HS-27A (cell line): ENCODE measurements around the gene EXOSC3.
"Not testable (repeated sequence)": the region's sequence is repeated elsewhere in the genome, so short reads cannot be mapped to it uniquely, and the experiment has no call there.

Source experiments
- DNase-seq: peaks from one replicate; pipeline ENCODE4 v3.0.0-alpha.2; 2012; ENCODE audit warnings: low read depth, missing footprints

Gene EXOSC3

DNA sequence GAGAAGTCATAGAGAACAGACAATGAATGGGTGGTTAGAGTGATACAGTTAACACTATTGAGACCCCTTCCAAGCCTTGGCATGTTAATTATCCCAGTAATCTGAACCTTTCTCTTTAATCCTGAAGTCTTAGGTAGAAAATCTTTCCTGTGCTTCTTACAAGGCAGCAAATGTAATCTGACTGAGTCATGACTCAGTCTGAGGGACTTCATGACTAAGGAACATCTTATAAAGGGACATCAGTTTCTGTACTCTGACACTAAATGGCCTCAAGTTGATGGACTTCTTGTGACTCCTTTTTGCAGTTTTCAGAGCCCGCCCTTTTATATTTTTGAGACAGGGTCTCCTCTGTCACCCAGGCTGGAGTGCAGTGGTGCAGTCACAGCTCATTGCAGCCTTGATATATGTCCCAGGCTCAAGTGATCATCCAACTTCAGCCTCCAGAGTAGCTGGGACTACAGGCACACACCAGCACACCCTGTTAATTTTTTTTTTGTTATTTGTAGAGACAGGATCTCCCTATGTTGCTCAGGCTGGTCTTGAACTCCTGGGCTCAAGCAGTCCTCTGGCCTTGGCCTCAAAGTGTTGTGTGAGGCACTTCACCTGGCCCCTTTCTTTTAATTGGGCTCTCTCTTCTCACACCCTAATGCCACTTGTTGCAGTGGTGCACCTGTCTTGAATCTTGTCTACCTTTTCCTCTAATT, 9.5 kb downstream of the EXOSC3 start:
- DNase-seq, result no peak

DNA sequence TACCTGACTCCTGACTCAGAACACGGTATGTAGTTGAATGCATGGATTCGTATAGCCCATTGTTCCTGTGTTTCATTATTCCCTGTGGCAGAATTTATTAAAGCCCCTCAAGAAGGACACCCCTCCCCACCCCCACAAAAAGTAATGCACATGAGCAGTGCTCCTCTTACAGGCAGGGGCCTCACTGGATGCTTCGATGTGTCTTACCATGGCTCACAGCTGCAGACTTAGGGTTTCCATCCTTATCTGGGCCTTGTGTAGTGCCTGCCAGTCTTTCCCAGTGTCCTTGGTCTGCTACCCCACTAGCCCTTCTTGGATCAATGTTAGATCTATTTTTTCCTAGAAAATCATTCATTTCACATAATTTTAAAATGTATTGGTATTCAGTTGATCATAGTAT, 14.9 kb downstream of the EXOSC3 start:
- no peak for DNase-seq

DNA sequence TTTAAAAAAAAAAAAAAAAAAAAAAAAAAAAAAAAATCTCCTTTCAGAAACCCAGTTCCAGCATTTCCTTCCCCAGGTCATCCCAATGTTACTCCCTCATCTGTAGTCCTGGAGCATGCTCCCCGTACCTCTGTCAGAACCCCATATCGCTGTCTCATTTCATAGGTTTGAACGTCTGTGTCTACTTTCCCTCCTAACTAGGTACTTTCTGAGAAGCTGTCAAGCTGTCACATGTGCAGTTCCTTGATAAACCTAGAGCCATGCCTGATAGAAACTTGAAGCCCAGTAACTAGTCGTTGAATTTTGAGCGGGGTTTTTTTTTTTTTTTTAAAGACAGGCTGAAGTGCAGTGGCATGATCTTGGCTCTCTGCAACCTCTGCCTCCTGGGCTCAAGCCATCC, 15.6 kb downstream of the EXOSC3 start:
- DNase-seq, result no peak

DNA sequence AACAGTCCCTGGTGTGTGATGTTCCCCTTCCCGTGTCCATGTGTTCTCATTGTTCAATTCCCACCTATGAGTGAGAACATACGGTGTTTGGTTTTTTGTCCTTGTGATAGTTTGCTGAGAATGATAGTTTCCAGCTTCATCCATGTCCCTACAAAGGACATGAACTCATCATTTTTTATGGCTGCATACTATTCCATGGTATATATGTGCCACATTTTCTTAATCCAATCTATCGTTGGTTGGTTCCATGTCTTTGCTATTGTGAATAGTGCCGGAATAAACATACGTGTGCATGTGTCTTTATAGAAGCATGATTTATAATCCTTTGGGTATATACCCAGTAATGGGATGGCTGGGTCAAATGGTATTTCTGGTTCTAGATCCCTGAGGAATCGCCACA, 19.6 kb downstream of the EXOSC3 start:
- DNase-seq, result not testable (repeated sequence)

DNA sequence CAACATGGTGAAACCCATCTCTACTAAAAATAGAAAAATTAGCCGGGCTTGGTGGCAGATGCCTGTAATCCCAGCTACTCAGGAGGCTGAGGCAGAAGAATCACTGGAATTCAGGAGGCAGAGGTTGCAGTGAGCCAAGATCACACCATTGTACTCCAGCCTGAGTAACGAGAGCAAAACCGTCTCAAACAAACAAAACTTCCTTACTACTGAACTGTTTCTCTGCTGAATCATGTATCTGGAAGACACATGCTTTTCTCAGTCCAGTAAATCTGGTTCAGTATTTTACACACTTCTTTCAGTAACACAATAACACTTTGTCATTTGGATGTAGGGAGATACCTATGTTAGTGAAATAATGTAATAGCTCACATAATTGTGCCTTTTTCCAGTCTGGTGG, 23.4 kb downstream of the EXOSC3 start:
- no peak for DNase-seq

DNA sequence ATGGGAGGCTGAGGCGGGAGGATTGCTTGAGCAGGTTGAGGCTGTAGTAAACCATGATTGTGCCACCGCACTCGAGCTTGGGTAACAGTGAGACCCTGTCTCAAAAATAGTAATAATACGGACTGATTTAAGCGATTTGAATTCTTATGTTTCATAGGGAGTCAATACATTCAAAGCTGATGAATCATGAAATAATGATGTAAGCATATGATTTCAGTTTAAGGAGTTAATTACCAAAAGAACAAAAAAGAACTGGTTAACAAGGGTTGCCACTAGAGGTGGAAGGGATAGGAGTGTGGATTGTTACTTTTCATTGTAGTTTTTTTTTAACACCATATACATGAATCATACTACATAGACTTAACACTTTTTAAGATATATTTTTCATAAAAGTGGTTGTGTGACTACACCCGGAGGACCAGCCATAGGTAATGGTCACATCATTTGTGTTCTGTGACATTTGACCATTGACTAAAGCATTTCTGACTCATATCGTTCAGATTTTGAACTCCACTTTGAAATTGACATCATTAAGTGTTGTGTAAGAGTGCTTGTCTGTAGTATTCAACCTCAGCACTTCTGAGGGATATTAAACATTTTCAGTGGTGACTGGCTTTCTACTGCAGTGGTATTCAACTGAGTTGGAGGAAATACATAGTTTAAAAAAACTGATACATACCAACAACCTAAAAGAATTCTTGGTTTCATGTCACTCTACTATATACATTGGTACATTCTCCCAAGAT, 24.3 kb downstream of the EXOSC3 start:
- DNase-seq, result no peak

DNA sequence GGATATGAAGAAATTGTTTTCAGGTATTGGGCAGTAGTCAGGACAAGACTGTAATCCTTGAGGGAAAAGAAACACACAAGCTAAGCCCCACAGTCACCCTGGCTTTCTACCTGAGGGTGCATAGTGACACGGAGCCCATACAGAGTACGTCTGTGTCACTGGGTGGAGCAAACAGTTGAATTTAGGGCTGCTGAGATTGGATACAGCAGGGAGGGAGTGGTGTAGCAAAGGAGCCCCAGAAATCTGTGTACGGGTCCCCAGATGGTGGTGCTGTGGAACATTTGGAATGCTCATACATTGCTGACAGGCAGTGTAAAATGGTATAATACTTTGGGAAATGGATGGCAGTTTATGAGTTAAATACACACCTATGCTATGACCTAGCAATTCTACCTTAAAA, 26.1 kb downstream of the EXOSC3 start:
- DNase-seq, result no peak

DNA sequence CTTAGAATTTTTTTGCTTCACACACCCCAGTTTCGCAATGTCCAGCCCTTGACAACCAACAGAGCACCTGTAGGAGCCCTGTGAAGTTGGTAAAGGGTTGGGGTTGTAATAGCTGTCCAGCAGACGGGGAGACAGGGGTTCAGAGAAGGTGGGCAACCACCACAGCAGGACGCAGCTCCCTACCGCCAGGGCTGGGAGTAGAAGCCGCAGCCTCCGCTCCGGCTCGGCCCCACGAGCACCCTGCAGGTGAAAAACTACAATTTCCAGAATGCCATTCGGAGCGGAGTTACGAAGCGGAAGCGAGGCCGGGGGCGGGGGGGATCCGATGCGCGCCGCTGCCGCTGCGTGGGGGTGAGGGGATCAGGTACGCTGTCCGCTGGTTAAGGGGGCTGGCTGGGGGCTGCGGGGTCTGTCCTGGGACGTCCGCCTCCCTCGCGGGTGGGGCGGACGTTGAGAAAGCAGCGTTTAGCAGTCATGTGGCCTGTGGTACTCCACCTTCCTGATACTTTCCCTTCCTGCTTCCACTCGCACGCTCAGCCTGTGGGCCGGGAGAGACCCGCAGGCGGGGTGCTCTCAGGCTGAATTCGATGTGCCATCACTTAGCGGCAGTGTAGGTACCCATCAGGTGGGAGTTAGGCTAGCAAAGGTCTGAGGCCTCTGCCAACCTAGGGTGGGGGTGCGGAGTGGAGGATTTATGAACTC, 31.2 kb downstream of the EXOSC3 start, which contains the start of gene TRMT10B:
TSS of gene TRMT10B (plus strand) at position 317 of the 702 bp plus-strand sequence. CDS start 8,127 bp downstream, outside the sequence.
- DNase-seq, result no peak

DNA sequence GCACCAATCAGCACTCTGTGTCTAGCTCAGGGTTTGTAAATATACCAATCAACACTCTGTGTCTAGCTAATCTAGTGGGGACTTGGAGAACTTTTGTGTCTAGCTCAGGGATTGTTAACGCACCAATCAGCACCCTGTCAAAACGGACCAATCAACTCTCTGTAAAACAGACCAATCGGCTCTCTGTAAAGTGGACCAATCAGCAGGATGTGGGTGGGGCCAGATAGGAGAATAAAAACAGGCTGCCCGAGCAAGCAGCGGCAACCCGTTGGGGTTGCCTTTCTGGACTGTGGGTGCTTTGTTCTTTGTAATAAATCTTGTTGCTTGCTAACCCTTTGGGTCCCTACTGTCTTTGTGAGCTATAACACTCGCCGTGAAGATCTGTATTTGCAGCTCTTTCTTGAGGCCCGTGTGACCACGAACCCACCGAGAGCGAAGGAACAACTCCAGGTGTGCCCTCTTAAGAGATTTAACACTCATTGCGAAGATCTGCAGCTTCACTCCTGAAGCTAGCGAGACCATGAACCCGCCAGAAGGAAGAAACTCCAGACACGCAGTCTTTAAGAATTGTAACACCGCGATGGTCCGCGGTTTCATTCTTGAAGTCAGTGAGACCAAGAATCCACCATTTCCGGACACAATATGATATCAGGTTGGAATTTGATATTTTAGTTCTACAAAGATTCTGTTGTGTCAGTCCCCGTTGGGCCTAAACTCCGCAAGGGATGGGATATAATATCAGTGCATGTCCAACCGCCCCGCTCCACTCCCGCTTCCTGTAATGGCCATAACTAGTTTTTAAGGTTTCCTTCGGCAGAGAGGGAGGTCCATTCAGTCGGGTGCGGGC, 32.0 kb downstream of the EXOSC3 start:
- DNase-seq, result no peak

DNA sequence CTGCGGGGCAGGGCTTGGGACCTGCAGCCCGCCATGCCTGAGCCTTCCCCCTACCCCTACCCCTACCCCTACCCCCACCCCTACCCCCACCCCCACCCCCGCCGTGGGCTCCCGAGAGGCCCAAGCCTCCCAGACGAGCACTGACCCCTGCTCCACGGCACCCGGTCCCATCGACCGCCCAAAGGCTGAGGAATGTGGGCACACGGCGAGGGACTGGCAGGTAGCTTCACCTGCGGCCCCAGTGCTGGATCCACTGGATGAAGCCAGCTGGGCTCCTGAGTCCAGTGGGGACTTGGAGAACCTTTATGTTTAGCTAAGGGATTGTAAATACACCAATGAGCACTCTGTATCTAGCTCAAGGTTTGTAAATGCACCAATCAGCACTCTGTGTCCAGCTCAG, 32.8 kb downstream of the EXOSC3 start:
- not testable (repeated sequence) for DNase-seq

DNA sequence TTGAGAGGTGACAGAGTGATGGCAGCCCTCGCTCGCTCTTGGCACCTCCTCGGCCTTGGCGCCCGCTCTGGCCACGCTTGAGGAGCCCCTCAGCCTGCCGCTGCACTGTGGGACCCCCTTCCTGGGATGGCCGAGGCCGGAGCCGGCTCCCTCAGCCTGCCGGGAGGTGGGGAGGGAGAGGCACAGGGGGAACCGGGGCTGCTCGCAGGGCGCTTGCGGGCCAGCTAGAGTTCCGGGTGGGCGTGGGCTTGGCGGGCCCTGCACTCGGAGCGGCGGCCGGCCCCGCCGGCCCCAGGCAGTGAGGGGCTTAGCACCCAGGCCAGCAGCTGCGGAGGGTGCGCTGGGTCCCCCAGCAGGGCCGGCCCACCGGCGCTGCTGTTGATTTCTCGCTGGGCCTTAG, 33.2 kb downstream of the EXOSC3 start:
- not testable (repeated sequence) for DNase-seq

DNA sequence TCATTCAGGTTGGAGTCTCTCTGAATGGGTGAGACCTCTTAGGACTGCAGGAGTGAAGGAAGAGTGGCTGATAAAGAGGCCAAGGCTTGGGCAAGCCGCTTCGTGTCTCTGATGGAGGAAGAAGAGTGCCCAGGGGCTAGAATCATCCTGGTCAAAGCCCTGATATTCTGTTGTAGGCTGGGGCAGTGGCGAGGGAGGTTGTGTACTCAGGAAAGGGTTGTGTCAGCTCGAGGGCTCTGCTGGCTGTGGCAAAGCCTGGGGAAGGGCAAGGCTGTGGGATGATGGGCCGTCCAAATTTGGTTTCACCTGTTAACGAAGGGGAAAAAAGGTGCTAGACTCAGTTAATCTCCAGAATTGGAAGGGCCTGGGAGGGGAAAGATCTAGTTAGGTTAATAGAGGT, 33.7 kb downstream of the EXOSC3 start:
- DNase-seq, result no peak

DNA sequence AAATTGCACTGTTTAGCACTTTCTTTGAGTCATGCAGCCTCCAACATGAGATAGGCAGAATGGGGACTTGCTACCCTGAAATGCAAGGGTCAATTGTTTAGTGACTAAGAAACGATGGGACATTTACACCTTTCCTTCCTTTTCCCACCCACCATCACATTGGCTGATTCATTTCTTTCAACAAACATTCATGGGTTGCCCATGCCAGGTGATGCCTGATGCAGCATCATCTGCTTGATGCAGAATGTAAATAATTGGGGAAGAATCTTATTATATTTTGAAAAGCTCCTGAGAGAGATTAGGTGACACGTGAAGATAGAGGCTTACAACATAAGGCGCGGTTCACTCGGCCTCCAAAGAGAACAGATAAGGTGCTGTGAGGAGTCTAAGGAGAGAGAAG, 35.7 kb downstream of the EXOSC3 start:
- DNase-seq, result no peak

DNA sequence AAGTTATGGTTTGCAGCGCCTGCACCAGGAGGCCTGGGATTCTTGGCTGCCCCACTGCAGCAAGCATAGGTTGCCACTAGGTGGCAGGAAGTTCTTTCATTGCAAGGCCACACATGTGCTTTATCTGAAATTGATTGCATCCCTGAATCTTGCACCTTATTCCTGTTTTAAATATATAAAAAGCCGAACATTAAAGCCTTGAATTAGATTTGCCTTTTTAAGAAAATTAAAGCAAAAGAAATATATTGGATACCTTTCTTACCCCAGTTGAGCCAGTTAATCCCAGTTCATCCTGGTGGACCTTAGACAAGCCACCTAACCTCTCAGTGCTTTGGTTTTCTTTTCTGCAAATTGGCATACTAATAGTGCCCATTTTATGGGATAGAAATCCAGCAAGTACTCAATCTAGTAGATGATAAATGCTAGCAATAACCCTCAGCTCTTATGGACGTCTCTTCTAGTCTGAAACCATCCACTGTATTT, 37.6 kb downstream of the EXOSC3 start:
- DNase-seq, result no peak

DNA sequence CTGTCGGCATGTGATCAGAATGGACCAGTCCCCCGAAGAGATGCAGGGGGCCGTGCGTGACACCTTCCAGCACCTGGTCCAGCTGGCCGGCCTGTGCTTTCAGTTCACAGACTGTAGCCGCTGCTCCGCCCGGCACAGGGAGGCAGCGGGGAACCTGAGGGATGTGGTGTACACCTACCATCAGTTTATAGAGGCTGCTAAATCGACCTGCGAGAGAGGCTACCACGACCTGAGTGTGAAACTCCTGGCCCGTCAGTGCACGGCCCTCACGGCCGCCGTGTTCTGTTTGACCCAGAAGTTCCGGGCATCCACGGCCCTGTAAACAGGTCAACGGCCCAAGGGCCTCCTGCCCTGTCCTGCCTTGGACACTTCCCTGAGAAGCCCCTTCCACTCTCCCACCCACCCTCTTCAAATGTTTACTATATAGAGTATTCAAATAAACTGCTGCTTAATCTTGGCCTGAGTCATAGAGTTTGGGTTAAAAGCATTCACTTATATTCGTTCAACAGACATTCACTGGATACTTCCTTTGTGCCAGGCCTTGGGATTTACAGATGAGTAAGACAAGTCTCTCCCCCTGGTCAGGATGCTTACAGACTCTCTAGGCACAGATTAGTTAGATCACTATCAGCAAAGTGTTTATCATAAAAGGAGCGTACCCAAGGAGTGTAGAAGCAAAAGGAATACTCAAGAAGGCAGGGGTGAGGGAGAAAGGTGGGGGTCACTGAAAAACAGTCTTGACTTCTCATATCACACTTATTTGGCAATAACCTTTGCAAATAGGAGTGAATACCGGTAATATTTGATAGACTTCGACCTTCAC, 38.2 kb downstream of the EXOSC3 start:
- DNase-seq, result no peak

DNA sequence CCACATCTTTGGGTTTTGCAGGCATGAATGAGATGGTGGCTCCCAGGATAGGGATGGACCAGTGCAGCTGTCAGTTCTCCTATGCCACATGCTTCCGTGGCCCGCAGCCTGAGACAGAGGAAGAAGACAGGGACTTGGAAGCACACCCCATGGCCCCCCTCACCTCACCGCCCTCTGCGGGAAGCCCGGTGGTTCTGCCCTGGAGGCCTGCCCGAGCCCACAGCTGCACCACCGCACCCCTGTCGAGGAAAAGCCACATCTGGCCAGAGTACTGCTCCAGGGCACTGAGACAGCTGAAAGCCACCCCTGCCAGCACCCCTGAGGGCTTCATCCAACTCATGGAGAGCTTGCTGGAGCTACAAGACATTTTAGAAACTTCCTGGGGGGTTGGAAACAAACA, 38.9 kb downstream of the EXOSC3 start:
- no peak for DNase-seq

DNA sequence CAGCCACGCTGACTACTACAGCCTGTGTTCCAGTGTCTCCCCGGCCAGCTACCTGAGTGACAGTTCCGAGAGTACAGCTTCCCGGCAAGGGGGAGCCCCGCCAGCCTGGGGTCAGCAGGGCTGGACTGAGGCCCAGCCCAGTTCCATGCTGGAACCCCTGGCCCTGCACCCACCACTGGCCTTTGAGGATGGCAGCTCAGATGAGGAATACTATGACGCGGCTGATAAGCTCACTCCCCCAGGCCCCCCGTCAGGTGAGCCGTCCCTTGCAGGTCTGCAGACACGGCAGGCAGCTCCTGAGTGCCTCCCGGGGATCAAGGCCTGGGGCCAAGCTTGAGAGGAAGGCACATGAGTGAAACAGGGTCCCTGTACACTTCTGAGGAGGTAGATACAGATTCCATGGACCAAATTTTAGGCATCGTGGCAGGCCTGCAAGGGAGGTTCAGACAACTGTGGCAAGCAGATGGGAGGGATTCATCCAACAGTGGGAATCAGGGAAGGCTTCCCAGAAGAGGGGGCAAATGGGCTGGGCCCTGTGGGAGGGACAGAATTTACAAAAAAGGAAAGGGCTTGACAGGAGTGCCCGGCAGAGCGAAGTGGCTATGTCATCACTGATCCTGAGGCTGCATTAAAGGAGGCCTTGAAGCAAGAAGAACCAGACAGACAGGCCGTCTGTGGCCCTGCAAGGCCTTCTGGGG, 44.1 kb downstream of the EXOSC3 start:
- DNase-seq, result no peak

DNA sequence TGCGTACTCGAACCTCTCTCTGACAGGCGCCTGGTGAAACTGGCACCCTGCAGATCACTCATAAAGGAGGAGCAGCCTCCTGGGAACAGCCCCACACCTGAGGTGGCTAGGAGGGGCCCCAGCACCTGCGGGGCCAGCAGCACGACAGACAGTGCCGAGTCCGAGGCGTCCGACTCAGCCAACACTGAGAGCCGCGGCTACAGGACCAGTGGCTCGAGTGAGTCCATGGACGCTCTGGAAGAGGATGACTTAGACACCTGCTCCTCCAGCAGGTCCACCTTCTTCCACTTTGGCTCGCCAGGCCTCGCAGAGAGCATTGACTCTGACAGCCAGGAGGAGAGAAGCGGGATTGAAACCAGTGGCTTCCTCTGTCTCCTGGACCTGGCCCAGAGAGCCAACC, 44.7 kb downstream of the EXOSC3 start:
- DNase-seq, result no peak

DNA sequence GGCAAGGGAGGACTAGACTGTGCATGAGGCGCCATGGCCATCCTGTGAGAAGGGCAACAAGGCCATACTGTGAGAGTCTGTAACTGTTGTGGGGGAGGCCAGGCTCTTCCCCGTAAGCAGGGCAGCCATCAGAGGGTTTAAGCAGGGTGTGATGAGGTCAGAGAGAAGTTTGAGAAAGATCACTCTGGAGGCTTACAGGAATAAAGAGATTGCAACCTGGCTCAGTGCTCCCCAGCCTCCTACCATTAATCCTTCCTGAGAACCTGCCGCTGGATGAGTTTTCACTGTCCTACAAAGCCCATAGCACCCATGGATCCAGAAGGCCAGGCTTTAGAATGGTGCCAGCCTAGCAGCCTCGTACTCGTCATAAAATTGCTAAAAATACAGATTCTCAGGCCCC, 45.6 kb downstream of the EXOSC3 start:
- DNase-seq, result no peak

DNA sequence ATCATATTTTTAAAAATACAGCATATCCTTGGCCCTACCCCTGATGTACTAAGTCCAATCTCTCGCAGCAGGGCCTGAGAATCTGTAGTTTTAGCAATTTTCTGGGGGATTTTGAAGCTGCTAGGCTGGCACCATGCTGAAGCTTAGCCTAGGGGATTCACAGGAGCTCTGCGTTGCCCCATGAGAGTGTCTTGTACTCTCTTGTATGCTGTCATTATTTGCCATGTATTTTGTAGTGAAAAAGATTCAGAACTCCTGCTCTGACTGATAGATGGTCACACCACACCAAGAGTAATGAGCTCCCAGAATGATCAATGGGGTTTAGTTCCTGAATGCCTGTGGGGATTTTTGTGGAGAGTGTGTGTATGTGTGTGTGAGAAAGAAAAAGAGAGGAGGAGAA, 51.9 kb downstream of the EXOSC3 start:
- DNase-seq, result no peak
